Measurements from ENCODE around the gene ANK3.
A peak's percentile ranks its signal among the peaks of the same experiment; 100 is the strongest.

ANK3 gene

DNA sequence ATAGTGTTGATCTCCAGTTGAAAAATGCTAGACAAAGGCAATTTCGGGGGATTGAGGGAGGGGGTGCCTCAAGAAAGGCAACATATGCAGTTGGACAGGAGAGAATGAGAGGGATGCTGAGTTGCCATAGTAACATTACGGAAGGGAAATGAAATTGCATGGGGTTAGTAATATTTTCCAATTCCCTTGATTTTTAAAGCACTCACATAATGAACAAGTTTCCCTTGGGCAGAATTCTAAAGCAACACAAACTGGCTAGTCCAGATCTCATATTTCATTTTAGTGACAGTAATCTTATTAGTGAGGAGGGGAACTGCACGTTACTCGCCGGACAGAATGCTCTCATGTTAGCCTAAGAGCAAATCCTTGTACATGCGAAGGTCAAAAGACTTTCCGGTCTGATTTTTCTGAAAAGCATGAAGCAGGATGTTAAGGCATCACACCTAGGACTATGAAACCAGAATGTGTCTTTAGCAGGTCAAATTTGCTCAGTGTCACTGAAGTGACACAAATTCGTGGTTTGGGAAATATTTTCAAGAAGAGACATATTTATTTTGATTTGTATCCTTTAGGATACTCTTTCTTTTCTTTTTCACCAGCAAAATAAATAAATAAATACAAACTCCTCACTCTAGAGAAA lies 165.5 kb downstream of the ANK3 start:
- no peak for DNase-seq (ENCODE audit: low spot score)

DNA sequence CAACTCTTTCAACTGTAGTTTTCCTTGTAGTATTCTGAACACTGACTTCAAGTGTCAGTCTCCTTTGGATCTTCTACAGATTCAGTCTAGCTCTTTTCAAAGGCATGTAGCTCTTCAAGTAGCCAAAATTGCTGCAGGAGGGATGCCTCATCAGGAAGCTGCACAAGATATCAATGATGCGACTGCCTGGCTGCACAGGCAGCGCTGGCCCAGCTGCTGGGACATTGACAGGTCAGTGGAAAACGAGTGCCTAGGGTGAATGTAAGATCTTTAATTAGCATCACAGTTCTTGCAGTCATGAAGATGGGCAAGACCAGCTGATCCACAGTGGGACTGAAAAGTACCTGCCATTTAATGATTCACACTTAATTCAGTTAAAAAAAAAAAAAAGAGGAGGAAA lies 167.6 kb downstream of the ANK3 start:
- no peak for DNase-seq (ENCODE audit: low spot score)

DNA sequence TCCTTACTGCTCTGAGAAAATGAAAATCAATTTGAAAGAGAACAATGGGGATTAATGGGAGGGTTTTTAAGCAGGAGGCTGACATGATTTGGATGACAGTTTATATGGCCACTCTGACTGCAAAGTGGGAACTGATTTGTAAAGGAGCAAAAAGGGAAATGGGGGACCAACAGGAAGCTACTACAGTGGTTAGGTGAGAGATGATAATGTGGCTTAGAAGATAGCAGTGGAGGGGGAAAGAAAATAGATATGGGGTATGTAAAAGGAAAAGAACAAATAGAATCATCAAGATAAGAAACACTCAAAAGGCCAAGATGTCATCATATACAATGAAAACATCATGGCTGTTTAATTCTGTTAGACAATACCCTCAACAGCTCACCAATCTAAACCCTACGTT lies 177.5 kb downstream of the ANK3 start:
- no peak for DNase-seq (ENCODE audit: low spot score)

DNA sequence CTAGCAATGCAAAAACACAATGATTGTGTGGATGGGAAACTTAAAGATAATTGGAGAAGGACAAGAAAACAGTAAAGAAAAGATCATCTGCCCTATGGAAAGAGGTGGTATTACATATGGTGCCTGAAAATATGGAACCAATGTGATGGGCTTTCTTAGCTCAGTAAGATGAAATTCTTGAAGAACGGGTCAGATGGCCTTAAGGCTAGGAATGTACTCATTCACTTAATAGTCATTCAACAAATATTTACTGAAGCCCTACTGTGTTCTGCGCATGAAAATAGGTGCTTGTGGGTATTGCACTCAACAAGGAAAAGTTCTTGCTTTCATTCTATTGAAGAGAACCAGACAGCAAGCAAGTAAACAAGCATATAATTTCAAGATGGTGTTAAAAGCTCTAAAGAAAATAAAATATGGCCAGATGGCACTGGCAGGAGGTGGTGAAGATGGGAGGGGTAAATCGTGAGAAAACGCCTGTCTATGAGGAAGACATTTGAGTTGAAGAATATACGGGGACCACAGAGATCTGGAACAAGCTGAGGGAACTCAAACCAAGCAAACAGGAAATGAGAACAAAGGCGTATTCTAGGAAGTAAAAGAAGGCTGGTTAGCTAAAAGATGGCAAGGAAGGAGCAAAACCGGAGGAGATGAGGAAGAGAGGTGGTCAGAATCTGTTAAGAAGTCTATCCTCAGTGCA lies 179.7 kb downstream of the ANK3 start:
- DNase-seq (ENCODE audit: low spot score): no peak

DNA sequence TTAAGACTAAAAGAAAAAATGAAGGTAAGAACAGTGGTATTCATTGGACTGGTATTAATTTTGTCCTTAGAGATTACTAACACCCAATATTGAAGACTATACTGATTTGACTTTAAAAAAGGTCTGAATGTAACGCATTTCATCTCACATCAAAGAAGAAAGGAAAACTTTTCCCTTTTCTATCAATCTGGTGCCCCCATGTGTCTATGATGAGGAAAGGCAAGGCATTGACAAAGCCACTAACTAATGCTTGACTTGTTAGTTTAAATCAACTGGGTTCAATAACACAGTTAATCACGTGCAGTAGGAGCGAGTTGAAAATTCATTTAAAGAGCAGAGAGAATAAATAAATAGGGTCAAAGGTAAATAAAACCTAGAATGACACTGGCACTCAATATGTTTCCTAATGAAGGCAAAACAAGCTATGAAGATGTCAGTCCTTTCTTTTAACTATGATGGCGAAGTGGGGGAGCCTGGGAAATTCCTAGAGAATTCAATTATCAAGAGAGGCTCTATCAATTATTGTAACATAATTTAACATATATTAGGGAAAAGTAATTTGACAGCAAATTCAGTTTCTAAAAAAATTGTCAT lies 180.9 kb downstream of the ANK3 start:
- DNase-seq (ENCODE audit: low spot score): peak; percentile 46

DNA sequence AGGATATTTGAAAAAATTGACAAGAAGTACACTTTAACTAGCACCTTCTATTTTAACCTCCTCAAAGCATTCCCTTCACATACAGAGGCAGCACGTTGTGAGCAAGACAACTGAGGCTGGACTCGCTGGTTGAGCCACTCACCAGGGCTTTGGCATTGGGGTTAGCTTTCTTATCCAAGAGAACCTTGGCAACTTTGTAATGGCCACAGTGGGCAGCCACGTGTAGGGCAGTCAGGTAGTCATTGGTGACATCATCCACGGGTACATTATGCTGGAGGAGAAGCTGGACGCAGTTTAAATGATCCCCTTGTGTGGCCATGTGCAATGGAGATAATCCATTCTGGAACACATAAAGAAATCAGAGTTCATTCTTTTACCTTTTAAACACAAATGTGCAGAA lies 181.8 kb downstream of the ANK3 start:
- DNase-seq (ENCODE audit: low spot score): no peak

DNA sequence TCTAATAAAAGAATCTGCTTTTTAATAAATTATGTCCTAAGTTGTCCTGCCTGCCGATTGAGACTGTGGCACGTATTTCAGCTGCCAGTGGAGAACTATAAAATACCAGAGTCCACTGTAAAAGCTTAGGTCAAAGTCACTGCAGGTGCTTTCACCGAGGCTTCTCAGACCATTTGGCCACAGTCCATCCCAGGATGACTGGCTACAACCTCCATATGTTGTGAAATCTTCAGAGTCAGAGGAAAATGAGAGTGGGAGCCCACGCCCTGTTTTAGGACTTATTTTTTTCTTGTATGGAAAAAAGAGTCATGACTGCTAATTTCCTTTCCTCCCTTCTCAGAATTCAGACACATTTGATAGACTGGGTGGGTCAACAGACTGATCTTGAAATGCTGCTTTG lies 182.9 kb downstream of the ANK3 start:
- no peak for DNase-seq (ENCODE audit: low spot score)

DNA sequence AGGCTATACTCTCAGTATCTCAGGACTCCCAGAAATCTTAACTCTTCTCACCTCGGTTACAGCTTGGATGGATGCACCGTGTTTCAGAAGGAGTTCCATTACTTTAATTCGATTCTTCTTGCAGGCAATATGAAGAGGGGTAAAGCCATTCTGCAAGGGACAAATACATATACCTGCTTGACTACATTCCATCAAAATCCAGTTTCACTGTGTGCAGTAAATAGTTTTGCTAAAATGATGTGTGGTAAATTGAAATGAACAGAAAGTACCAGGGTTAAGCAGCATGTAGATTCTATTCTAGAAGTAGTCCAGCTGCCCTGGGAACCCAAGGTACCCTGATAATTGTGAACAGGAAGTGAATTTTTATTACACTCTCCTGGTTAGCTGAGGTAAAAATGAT lies 183.9 kb downstream of the ANK3 start:
- no peak for DNase-seq (ENCODE audit: low spot score)

DNA sequence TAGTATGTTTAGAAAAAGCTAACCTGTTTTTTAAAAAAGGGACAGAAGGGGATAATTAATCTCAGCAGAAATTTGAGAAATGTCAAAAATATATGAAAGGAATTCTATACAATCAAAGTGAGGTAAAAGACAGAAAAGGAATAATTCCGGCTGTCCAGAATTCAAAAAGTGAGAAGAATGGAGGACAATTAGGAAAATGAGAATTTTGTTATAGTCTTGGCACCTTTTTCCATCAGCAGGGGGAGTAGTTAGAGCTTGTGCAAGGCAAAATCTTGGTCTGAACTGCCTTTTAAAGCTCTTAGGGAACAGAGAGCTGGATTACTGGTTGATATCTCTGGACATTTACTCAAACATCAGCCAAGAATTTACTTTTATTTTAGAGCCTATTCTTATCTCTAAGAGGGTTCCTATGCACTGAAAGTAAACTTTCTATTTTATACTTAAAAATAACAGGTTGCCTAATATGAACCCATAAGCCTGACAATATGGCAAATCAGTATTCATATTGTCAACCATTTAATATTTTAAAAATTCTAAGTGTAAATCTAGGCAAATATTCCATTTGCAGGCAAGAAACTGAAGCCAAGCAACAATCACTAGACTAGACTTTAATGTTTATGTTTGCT lies 185.6 kb downstream of the ANK3 start:
- peak; percentile 61 for DNase-seq (ENCODE audit: low spot score)

DNA sequence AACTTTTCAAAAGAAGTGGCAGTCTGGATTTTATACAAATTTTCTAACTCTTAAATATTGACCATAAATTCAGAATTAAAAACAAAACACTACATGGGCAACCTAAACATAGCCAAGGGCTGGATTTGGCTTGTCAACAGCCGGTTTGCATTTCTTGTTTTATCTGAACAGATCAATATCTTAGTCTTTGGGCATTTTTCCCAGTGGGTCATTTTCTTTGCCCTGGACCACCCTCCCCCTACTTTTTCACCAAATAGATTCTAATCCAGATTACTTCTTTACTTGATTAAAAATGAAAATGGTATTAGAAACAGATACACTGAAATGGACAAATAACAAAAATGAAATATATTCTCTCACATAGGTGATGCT lies 189.0 kb downstream of the ANK3 start:
- DNase-seq (ENCODE audit: low spot score): no peak

DNA sequence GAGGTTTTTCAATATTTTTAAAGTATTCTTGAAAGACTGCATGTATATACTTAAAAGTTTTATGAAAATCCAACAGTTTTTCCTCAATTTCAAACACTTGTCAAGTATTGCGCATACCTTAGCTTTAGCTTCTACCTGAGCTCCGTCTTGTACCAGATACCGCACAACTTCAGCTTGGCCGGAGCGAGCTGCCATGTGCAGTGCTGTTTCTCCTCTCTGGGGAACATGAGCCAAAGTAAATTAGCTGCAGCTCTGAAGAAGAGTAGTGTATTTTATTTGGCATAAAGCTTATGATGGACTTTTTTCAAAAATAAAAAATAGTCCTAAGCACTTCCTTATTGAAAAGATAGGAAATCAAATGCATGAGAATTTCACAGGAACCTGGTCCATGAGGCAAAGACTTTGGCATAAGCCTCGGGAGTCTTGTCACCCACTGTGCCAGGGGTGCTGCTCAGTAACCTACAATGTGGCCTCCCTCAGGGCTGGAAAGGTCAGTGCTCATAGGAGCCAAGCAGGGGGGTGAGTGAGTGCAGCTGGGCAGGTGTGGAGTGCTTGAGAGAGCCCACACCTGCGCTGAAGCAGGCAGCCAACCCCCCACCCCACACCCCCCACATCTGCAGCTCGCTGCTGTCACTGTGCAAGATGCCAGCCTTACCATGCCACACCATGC lies 189.5 kb downstream of the ANK3 start:
- DNase-seq (ENCODE audit: low spot score): no peak

DNA sequence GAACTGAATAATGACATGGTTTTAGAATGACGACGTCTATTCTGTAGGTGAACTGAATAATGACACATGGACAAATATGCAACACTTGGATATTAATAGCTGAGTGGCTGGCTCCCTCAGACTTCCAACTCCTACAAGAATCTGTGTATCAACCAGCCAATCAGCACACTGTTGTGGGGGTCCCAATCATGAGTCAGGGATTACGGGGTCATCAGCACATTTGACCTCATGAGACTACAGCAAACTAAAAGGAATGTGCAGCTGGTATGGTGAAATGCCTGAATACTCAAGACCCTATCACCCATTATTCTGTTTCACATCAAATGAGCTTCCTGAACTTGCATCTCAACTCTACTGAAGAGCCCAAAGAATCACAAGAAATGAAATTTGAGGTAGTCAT lies 192.5 kb downstream of the ANK3 start:
- no peak for DNase-seq (ENCODE audit: low spot score)

DNA sequence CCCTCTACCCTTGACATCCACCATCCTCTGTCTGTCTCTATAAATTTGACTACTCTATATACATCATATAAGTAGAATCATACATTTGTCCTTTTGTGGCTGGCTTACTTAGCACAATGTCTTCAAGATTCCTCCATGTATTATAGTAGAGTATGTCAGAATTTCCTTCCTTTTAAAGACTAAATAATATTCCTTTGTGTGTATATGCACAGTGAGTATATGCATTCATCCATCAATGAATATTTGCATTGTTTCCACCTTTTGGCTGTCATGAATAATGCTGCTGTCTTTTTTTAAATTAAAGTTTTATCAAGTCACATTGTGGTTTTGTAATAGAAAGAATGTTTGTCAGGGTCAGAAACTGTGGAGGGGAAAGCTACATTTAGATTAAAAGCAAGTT lies 195.3 kb downstream of the ANK3 start:
- DNase-seq (ENCODE audit: low spot score): no peak

DNA sequence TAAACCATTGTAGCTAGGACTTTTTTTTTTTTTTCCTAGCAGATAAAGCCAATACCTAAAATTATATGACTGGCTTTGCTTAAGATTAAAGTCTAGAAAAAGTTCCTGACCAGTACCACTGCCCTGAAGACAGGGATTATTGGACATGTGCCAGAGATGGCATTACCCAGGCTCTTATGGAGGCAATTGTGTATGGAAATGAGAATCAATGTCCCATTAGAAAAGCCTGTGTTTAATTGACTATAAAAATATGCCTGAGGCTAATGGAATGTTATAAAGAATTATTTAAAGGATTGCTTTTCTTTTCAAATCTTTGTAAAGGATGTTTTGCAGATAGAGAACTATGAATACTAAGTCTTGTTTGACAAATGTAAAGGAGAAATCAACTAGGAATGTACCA lies 196.7 kb downstream of the ANK3 start:
- no peak for DNase-seq (ENCODE audit: low spot score)

DNA sequence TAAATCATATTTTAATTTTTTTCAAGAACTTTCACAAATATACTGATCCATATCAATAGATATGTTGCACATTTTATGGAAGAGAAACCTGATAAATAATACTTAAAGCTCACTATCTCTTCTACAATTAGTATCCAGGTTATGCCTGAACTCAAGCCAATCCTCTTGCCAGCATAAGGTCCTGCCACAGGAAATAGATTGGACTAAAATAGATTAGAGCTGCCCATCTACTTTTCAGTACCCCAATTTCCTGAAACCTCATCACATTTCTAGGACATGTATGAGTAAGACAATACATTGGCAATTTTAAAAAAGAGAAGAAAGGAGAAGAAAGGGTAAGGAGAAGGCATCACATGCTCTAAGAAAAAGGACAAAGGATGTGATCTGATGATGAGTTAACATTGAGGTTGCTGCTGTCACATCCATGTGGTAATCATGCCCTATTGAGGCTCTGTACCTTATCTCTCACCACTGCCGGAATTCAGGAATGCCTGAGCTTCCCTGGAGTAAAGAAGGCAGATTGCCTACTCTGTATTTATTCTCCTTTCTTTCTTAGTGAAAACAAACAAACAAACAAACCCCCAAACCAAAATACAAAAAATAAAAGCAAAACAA lies 199.7 kb downstream of the ANK3 start:
- no peak for DNase-seq (ENCODE audit: low spot score)

DNA sequence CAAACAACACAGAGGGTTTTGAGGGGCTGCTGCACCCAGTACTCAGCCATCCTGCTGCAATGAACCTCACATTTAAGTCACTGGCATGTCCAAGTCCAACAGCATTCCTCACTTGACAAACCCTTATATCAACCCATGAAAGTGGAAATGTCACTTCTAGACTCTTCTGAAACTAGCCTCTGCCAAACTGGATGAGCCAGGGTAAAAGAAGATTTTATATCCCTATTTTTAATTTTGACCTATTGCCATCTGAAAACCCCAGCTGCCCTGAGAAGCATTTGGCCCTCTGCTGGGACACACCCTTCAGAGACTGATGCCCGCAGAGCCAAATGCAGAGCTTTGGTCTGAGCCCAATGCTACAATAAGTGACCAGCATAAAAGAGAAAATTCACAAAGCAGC lies 201.1 kb downstream of the ANK3 start:
- DNase-seq (ENCODE audit: low spot score): no peak

DNA sequence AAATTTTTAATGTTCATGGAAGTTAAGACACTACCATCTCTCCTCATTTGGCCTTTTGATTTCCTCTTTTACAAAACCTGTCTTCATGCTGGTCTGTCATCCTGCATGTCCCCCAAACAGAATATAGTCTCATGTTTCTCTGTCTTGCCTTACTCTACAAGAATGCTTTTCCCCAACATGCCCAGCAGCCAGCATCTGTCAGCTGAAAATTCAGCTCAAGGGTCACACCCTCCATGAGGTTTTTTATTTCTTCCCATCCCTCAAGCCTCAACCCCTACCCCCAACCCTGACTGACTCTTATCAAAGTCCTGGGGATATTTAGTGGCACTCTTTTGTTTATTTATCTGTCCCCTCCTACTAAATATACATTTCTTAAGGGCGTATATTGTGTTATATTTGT lies 202.0 kb downstream of the ANK3 start:
- DNase-seq (ENCODE audit: low spot score): no peak

DNA sequence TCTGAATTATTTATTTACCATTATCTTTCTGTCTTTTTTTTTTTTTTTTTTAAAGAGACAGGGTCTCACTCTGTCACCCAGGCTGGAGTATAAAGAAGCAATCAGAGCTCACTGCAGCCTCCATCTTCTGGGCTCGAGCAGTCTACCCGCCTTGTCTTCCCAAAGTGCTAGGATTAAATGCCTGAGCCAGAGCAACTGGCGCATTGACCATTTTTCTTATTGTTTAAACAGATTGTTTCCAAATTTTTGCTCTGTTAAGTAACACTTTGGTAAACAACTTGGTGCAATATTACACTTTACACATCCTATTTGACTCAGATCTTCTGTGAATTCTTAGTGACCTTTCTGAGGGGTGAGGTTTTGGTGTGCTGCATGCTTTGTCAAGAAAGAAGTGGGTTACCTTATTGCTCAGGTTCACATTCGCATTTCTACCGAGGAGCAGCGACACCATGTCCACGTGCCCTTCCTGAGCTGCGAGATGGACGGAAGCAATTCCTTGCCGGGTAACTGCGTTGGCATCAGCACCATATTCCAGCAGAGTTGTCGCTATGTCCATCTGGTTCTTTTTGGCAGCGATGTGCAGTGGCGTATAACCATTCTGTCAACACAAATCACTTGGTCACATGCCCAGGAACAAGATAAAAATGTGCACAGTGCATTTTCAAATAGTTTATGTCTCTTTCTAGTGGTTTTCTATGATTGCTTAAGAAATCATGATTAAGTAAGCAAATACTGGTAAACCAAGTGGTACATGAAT lies 203.2 kb downstream of the ANK3 start:
- DNase-seq (ENCODE audit: low spot score): peak; percentile 5

DNA sequence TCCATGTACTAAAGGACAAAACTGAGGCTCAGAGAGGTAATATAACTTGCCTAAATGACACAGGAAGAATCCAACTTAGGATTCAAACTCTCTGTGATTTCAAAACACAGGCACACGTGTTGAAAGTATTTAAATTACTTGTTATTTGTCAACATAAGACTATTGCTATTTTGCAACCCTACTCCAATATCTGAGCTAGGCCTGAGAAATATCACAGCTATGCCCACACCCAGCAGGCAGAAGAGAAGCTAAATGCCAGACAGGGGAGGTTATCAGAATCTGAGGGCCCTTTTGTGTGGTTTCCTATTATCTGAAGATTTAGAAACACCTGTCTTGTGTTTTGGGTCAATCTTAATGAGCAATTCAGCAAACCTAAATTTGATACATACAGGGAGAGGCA lies 204.3 kb downstream of the ANK3 start:
- peak; percentile 22 for DNase-seq (ENCODE audit: low spot score)

DNA sequence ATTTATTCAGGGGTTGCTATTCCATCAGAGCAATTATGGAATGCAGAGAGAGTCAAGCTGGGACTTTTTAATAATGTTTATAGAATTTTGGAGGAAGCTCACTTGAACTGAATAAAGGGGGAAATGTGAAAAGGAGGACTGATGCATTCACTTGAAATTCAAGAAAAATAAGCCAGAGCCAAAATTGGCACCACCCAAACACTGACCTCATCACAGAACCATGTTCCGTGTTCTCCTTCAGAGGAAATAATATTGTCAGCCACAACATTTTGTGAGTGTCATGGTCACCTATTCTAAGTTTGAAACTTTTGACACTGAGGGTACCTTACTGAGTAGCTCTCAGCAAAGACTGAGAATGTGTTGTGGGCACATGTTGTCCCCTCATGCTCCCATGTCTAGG lies 207.0 kb downstream of the ANK3 start:
- DNase-seq (ENCODE audit: low spot score): peak; percentile 42

DNA sequence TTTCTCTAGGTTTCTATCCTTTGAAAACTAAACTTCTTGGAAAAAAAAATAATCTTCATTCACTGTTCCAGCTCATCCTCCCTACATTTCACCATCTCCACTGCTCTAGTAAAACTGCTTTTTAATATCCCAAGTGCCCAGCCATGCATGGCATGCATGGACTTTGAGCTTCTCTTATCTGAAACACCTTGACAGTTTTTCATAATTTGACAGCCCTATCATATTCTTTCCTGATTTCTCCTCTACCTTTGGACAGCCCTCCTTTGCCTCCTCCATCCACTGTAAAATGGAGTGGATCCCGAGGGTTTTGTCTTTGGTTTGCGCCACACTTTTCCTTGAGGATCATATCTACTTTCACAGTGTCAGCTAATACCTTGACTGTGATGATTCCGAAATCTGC lies 212.8 kb downstream of the ANK3 start:
- no peak for DNase-seq (ENCODE audit: low spot score)

Measured in GM03348 (cell line).